Stomach (tissue), 9 donors: Measurements from ENCODE around the gene ACP5. TPM values are rescaled to one million over a fixed set of nuclear protein-coding genes. Genes with fewer than 3 reads are reported as not detected.

Source experiments
- DNase-seq, 2 donors: peaks; one replicate each; pipeline versions ENCODE4 v3.0.0 to v3.0.0-alpha.2; 2013 to 2019
- H3K27ac ChIP-seq, 5 donors: fragments of 200-600 bp in 4 of 5; sonication (generic) in 4 of 5; one replicate each; pipeline ENCODE4 v1.5.1; 2013 to 2019; ENCODE audit warnings: mild to moderate bottlenecking in 1 of 5, moderate library complexity in 1 of 5
- H3K27me3 ChIP-seq, 3 donors: fragments of 200-600 bp; sonication (generic); one replicate each; pipeline ENCODE4 v1.5.1; 2017 to 2019; ENCODE audit warnings: mixed run types in 1 of 3
- H3K36me3 ChIP-seq, 4 donors: fragments of 200-600 bp; sonication (generic); 1 replicate in 3 of 4; 2 replicates in 1 of 4; pipeline ENCODE4 v1.5.1; 2016 to 2019
- H3K4me1 ChIP-seq, 4 donors: fragments of 200-600 bp; sonication (generic); one replicate each; pipeline ENCODE4 v1.5.1; 2016 to 2019
- H3K4me3 ChIP-seq, 4 donors: fragments of 200-600 bp; sonication (generic) in 3 of 4; one replicate each; pipeline ENCODE4 v1.5.1; 2016 to 2019; ENCODE audit warnings: mild to moderate bottlenecking in 1 of 4
- H3K9me3 ChIP-seq, 4 donors: fragments of 200-600 bp; sonication (generic); one replicate each; pipeline ENCODE4 v1.5.1; 2016 to 2019
- CTCF ChIP-seq, 7 experiments: fragments of 450-650 bp in 4 of 7; fragments of 200-600 bp in 3 of 7; sonication (generic) in 3 of 7; IDR thresholded peaks; one replicate each; pipeline ENCODE4 v1.5.1; 2016 to 2019; ENCODE audit warnings: antibody characterized with exemption in 7 of 7, control low read depth in 2 of 7, mild to moderate bottlenecking in 1 of 7
- EP300 ChIP-seq: sonication (generic); formaldehyde crosslinking; IDR thresholded peaks from one replicate; pipeline ENCODE4 v1.6.1; 2017; ENCODE audit warnings: antibody characterized with exemption
- POLR2A ChIP-seq, 4 donors: fragments of 450-650 bp; IDR thresholded peaks; one replicate each; pipeline ENCODE4 v1.6.1; 2016; ENCODE audit warnings: antibody characterized with exemption in 4 of 4, control low read depth in 2 of 4, mild to moderate bottlenecking in 1 of 4, moderate library complexity in 1 of 4
- POLR2AphosphoS5 ChIP-seq, 3 donors: sonication (generic); formaldehyde crosslinking; IDR thresholded peaks; one replicate each; pipeline ENCODE4 v1.6.1; 2016; ENCODE audit warnings: antibody characterized with exemption in 3 of 3
- WGBS, 5 donors: extraction: QIAGEN DNeasy Blood & Tissue Kit in 3 of 5; methylation state at CpG; one replicate each; pipeline versions ENCODE4 v1.1.5 to v1.1.7; 2013 to 2018; 5-methylcytosine and 5-hydroxymethylcytosine counted together
- intact Hi-C: fragments of 100-400 bp; cut with DNase I; formaldehyde crosslinking; loops from one replicate; pipeline ENCODE4 v1.15.1; 2023; ENCODE audit warnings: low total_unique reads
- polyA plus RNA-seq, 3 donors: library from polyadenylated mRNA; stranded (reverse); fragments of 200-250 nt; gene quantifications; one replicate each; pipeline ENCODE4 v1.2.3, GENCODE V29; 2013
- total RNA-seq, 5 donors: library from RNA; depleted of rRNA; stranded (reverse); fragments of >200 nt; gene quantifications; one replicate each; pipeline versions ENCODE4 v1.1.0 to v1.2.3, GENCODE V29; 2014 to 2016
- donor health status: healthy with polysubstance abuse.
- donor health status: Bipolar disorder and iron deficiency.
- donor health status: healthy.

Gene ACP5
- total and polyA plus RNA-seq, 8 donors = 6.1 to 67.9 (median 47.5) TPM; not detected in 1

GRCh38 chr19:11587302-11587974 is 10.0 kb upstream of the ACP5 start:
- peak in 5 of 7 experiments; percentile 74 to 94 (median 90) for TF ChIP-seq CTCF (IDR thresholded peaks at IDR 0.05)
- TF ChIP-seq POLR2AphosphoS5 (IDR thresholded peaks at IDR 0.05) = no peak
- no peak for TF ChIP-seq POLR2A (IDR thresholded peaks at IDR 0.05)
- TF ChIP-seq EP300 = no peak
- Histone ChIP-seq H3K4me3 (no peak overlapping the region), H3K36me3 (no peaks in the 10 kb centered on the region), H3K27ac (peak overlapping the region in 1 of 5 donors; percentile 39), H3K27me3 (no peaks in the 10 kb centered on the region), H3K4me1 (peaks cover 0 to 12% (median 10%) of the 10 kb centered on the region in 4 donors), H3K9me3 (no peaks in the 10 kb centered on the region)
- intact Hi-C loops = loop anchor here (10.0 kb wide), 1 partner anchor 93 kb away; no protein-coding TSS in a partner anchor
- WGBS, 5 donors = 0 to 3% (median 2%) methylated on average over 7 of the region's 7 CpGs
- peak; percentile 82 to 87 for DNase-seq

GRCh38 chr19:11586331-11586730 is 8.9 kb upstream of the ACP5 start:
- no peak for DNase-seq
- Histone ChIP-seq H3K9me3 (no peaks in the 10 kb centered on the region), H3K27me3 (no peaks in the 10 kb centered on the region), H3K4me1 (peaks cover 6 to 23% (median 21%) of the 10 kb centered on the region in 4 donors), H3K36me3 (no peaks in the 10 kb centered on the region), H3K4me3 (no peak overlapping the region), H3K27ac (no peak overlapping the region)
- intact Hi-C loops = loop anchor here (10.0 kb wide), 1 partner anchor 92 kb away; no protein-coding TSS in a partner anchor
- TF ChIP-seq POLR2AphosphoS5 (IDR thresholded peaks at IDR 0.05) = no peak
- TF ChIP-seq CTCF (IDR thresholded peaks at IDR 0.05) = no peak
- no peak for TF ChIP-seq POLR2A (IDR thresholded peaks at IDR 0.05)
- TF ChIP-seq EP300 = no peak
- WGBS, 5 donors = 44 to 64% (median 56%) methylated on average over 6 of the region's 6 CpGs

GRCh38 chr19:11581740-11582139 is 4.3 kb upstream of the ACP5 start:
- Histone ChIP-seq H3K9me3 (no peaks in the 10 kb centered on the region), H3K4me3 (no peak overlapping the region), H3K27ac (peak overlapping the region; percentile 71 to 92 (median 82)), H3K4me1 (peaks cover 20 to 55% (median 53%) of the 10 kb centered on the region in 4 donors), H3K36me3 (peaks cover 0 to 2% (median 0%) of the 10 kb centered on the region in 4 donors), H3K27me3 (peaks cover 0 to 16% (median 0%) of the 10 kb centered on the region in 3 donors)
- peak in 1 of 2 donors; percentile 58 for DNase-seq
- intact Hi-C loops = loop anchor here (10.0 kb wide), 1 partner anchor 87 kb away; no protein-coding TSS in a partner anchor
- no peak for TF ChIP-seq POLR2AphosphoS5 (IDR thresholded peaks at IDR 0.05)
- no peak for TF ChIP-seq POLR2A (IDR thresholded peaks at IDR 0.05)
- TF ChIP-seq CTCF (IDR thresholded peaks at IDR 0.05) = no peak
- no peak for TF ChIP-seq EP300
- WGBS, 5 donors = 5 to 28% (median 25%) methylated on average over 3 of the region's 3 CpGs

- H3K27ac ChIP-seq = peak overlapping the region in 2 of 5 donors; percentile 83 to 92
- DNase-seq = no peak
- H3K4me1 ChIP-seq = peaks cover 20 to 55% (median 53%) of the 10 kb centered on the region in 4 donors
- TF ChIP-seq CTCF (IDR thresholded peaks at IDR 0.05) (no peak), POLR2A (IDR thresholded peaks at IDR 0.05) (no peak), POLR2AphosphoS5 (IDR thresholded peaks at IDR 0.05) (no peak), EP300 (no peak)
- no peaks in the 10 kb centered on the region for H3K9me3 ChIP-seq
- peaks cover 0 to 11% (median 5%) of the 10 kb centered on the region in 4 donors for H3K36me3 ChIP-seq
- H3K27me3 ChIP-seq = peaks cover 0 to 16% (median 0%) of the 10 kb centered on the region in 3 donors
- intact Hi-C loops = loop anchor here (10.0 kb wide), 1 partner anchor 85 kb away; no protein-coding TSS in a partner anchor
- WGBS, 5 donors = 55 to 77% (median 74%) methylated on average over 4 of the region's 4 CpGs
- no peak overlapping the region for H3K4me3 ChIP-seq
Observed at GRCh38 chr19:11580116-11580515, 2.7 kb upstream of the ACP5 start.
